Esophagus muscularis mucosa (tissue), 3 donors: ENCODE results near the gene SNRNP70.
"Not testable (repeated sequence)": the region's sequence is repeated elsewhere in the genome, so short reads cannot be mapped to it uniquely, and the experiment has no call there.

Experiments
- POLR2AphosphoS5 ChIP-seq, 2 donors: sonication (generic); formaldehyde crosslinking; IDR thresholded peaks; one replicate each; pipeline ENCODE4 v1.6.1; 2017; ENCODE audit warnings: antibody characterized with exemption in 2 of 2
- TF ChIP-seq, protein P1 (sequence below), 3 experiments: fragments of 200-600 bp in 2 of 3; fragments of 450-650 bp in 1 of 3; sonication (generic) in 2 of 3; IDR thresholded peaks; one replicate each; pipeline ENCODE4 v1.5.1; 2017 to 2019; ENCODE audit warnings: antibody characterized with exemption in 3 of 3, mild to moderate bottlenecking in 2 of 3, moderate library complexity in 1 of 3

- TF ChIP-seq, protein P1, sequence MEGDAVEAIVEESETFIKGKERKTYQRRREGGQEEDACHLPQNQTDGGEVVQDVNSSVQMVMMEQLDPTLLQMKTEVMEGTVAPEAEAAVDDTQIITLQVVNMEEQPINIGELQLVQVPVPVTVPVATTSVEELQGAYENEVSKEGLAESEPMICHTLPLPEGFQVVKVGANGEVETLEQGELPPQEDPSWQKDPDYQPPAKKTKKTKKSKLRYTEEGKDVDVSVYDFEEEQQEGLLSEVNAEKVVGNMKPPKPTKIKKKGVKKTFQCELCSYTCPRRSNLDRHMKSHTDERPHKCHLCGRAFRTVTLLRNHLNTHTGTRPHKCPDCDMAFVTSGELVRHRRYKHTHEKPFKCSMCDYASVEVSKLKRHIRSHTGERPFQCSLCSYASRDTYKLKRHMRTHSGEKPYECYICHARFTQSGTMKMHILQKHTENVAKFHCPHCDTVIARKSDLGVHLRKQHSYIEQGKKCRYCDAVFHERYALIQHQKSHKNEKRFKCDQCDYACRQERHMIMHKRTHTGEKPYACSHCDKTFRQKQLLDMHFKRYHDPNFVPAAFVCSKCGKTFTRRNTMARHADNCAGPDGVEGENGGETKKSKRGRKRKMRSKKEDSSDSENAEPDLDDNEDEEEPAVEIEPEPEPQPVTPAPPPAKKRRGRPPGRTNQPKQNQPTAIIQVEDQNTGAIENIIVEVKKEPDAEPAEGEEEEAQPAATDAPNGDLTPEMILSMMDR (IDR thresholded peaks at IDR 0.05): not testable (repeated sequence)
- not testable (repeated sequence) for TF ChIP-seq POLR2AphosphoS5 (IDR thresholded peaks at IDR 0.05)
Measured at GRCh38 chr19:49042666-49043065, 42.6 kb upstream of the SNRNP70 start.
